Motor neuron (in vitro differentiated cells): ENCODE measurements around the gene EXTL1. TPM values are rescaled to one million over a fixed set of nuclear protein-coding genes. Genes with fewer than 3 reads are reported as not detected.
A peak's percentile ranks its signal among the peaks of the same experiment; 100 is the strongest.

Experiments
- ATAC-seq, 8 experiments: fragments of 200-7000 bp; cut with Tn5 transposase; replicated peaks in 6 of 8; 2 replicates each; pipeline ENCODE4 v1.8.0; 2021; ENCODE audit warnings: mild to moderate bottlenecking in 8 of 8, moderate library complexity in 8 of 8
- H3K27ac ChIP-seq, 2 donors: fragments of 250-450 bp; sonication (Bioruptor Pico); 2 replicates each; pipeline ENCODE4 v1.9.0; 2021; ENCODE audit warnings: antibody characterized with exemption in 2 of 2, mild to moderate bottlenecking in 2 of 2, moderate library complexity in 1 of 2
- H3K4me1 ChIP-seq, 2 donors: fragments of 250-450 bp; sonication (Bioruptor Pico); replicated peaks in 1 of 2; 2 replicates each; pipeline ENCODE4 v1.6.1; 2021; ENCODE audit warnings: antibody characterized with exemption in 2 of 2, mild to moderate bottlenecking in 2 of 2, moderate library complexity in 1 of 2
- H3K4me3 ChIP-seq, 5 donors: fragments of 250-450 bp; sonication (Bioruptor Pico); 2 replicates each; pipeline ENCODE4 v1.9.0; 2021; ENCODE audit warnings: antibody characterized with exemption in 5 of 5, mild to moderate bottlenecking in 5 of 5, moderate library complexity in 4 of 5
- WGBS, 10 experiments: fragments of 450-650 bp; shearing (Covaris generic); methylation state at CpG; one replicate each; pipeline ENCODE4 v1.0.0; 2022; 5-methylcytosine and 5-hydroxymethylcytosine counted together
- in situ Hi-C, 9 experiments: fragments of 400-800 bp; cut with MboI; loops; one replicate each; pipeline ENCODE4 v1.15.0; 2021; ENCODE audit warnings: low sequenced_read_pairs in 9 of 9, low pct_unique_long_range_greater_than_20kb in 2 of 9; ENCODE audit not compliant: unreplicated experiment in 9 of 9
- total RNA-seq, 8 experiments: library from RNA; unstranded; fragments of 300-600 nt; gene quantifications; 2 replicates each; pipeline versions ENCODE4 v1.2.3 to v1.2.4, GENCODE V29; 2022

EXTL1 gene
- total RNA-seq, 8 experiments from 2014 or later, result 0.36 to 24.9 (median 1.6) TPM

DNA sequence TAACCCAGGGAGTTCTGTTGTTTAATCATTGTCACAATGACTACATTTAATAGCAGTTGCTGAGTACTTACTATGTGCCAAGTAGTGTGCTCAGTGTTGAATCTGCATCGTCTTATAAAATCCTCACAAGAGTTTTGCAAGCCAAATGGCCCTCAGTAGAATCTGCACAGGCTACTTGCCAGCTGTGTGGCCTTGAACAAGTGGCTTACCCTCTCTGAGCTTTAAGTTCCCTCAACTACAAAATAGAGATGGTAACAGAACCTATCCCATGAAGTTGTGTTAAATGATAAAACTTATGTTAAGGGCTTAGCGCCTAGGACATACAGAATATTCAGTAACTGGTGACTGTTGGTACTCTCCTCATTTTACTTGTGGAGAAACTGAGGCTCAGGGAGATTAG lies 33.5 kb downstream of the EXTL1 start:
- ATAC-seq, result no peak
- in situ Hi-C loops, result no loop called here
- H3K4me3 ChIP-seq, result no peak overlapping the region
- no peaks in the 10 kb centered on the region for H3K4me1 ChIP-seq
- H3K27ac ChIP-seq, result no peak overlapping the region
- WGBS, 10 experiments, result 0 to 100% (median 79%) methylated on average over 1 to 2 of the region's 2 CpGs; no CpG with 5 or more reads in 2 of the 10 experiments

GRCh38 chr1:26057189-26057588 lies 35.6 kb downstream of the EXTL1 start:
- Histone ChIP-seq H3K4me3 (no peak overlapping the region), H3K27ac (no peak overlapping the region), H3K4me1 (no peaks in the 10 kb centered on the region)
- WGBS, 10 experiments, result 0 to 83% (median 50%) methylated on average over 1 to 2 of the region's 2 CpGs; no CpG with 5 or more reads in 4 of the 10 experiments
- no peak for ATAC-seq
- in situ Hi-C loops, result no loop called here

- in situ Hi-C loops, result no loop called here
- Histone ChIP-seq H3K4me3 (no peak overlapping the region), H3K27ac (no peak overlapping the region), H3K4me1 (no peaks in the 10 kb centered on the region)
- no peak for ATAC-seq
- 30 to 83% (median 61%) methylated on average over 1 to 5 of the region's 5 CpGs; no CpG with 5 or more reads in 2 of the 10 experiments for WGBS, 10 experiments
Observed at GRCh38 chr1:26058052-26058595, 36.5 kb downstream of the EXTL1 start.

GRCh38 chr1:26059906-26060305 lies 38.3 kb downstream of the EXTL1 start:
- no peaks in the 10 kb centered on the region for H3K4me1 ChIP-seq
- WGBS, 10 experiments, result 33 to 90% (median 55%) methylated on average over 1 to 4 of the region's 7 CpGs; no CpG with 5 or more reads in 5 of the 10 experiments
- in situ Hi-C loops, result no loop called here
- H3K4me3 ChIP-seq, result no peak overlapping the region
- H3K27ac ChIP-seq, result no peak overlapping the region
- ATAC-seq, result peak in 3 of 8 experiments; percentile 95 to 99 (median 95)

DNA sequence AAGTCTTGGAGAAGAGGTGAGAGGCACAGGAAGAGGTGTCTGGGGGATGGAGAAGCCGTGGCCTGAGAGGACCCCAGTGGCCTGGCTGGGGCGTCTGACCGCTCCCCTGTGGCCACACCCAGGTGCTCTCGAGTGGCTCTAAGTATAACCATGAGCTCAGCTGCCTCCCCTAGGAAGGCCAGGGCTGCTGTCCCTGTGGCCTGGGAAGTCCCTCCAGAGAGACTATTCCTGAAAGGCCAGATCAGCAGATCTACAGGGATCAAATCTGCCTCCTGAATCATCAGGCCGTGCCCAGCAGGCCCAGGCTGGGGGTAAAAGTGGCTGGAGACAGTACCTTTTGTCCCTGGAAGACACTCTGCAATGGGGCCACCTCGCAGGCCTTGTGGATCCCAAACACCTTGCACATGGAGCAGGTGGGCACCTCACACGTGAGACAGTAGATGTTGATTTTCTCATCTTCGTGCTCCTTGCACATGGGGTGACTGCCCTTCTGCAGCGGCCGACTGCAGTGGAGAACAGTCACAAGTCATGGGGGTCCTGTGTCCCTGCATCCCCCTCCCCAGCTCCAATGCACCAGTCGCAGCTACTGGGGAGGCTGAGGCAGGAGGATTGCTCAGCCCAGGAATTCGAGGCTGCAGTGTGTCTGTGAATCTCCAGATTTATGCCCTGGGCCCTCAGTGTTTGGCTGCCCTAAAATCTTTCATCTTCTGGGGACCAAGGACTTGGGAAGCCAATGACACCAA lies 39.4 kb downstream of the EXTL1 start:
- Histone ChIP-seq H3K4me3 (no peak overlapping the region), H3K4me1 (no peaks in the 10 kb centered on the region), H3K27ac (no peak overlapping the region)
- ATAC-seq, result peak in 3 of 8 experiments; percentile 10 to 34 (median 13)
- WGBS, 10 experiments, result 0 to 92% (median 59%) methylated on average over 1 to 12 of the region's 12 CpGs; no CpG with 5 or more reads in 2 of the 10 experiments
- in situ Hi-C loops, result no loop called here

DNA sequence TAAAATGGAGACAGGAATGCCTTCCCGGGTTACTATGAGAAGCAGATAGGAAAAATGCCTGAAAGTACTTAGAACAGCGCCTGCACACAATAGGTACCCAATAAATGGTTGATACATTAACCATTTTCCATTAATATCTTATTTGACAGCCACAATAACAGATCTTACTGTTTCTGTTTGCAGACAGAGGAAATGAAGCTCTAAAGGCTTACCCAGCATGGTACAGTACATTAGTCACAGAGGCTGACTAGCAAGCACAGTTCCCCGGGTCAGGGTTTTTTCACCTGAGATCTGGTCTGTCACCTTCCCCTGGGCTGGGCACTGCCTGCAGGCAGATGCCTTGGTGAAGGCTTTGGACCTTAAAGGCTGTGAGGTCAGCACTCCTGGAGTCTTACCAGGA lies 43.0 kb downstream of the EXTL1 start:
- in situ Hi-C loops, result no loop called here
- Histone ChIP-seq H3K4me1 (no peaks in the 10 kb centered on the region), H3K27ac (no peak overlapping the region), H3K4me3 (no peak overlapping the region)
- WGBS, 10 experiments, result 17 to 97% (median 83%) methylated on average over 1 to 3 of the region's 3 CpGs; no CpG with 5 or more reads in 3 of the 10 experiments
- no peak for ATAC-seq

- in situ Hi-C loops, result no loop called here
- H3K4me3 ChIP-seq, result no peak overlapping the region
- no peaks in the 10 kb centered on the region for H3K4me1 ChIP-seq
- H3K27ac ChIP-seq, result no peak overlapping the region
- ATAC-seq, result no peak
- WGBS, 10 experiments, result 20 to 100% (median 67%) methylated on average over 1 to 4 of the region's 15 CpGs; no CpG with 5 or more reads in 3 of the 10 experiments
Observed at GRCh38 chr1:26066160-26066559, 44.6 kb downstream of the EXTL1 start.

DNA sequence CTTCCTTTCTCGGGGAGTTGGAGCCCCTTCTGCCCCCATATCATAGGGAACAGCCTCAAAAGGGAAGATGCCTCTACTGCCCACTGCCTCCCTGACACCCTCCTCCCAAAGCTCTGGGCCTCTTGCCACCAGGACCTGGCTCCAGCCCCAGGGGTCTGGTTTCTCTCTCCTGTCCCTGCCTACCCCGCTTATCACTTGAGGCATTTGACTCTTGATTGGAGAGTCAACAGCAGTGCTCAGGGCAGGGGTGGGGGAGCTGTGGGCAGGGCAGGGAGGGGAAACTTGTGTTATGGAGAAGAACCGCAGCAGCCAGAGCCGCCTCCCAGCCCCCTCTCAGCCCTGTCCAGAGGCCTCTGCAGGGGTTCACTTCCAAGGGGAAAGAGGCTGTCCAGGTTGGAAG lies 45.3 kb downstream of the EXTL1 start:
- no peaks in the 10 kb centered on the region for H3K4me1 ChIP-seq
- H3K27ac ChIP-seq, result no peak overlapping the region
- WGBS, 10 experiments, result 0 to 70% (median 44%) methylated on average over 1 to 4 of the region's 4 CpGs; no CpG with 5 or more reads in 5 of the 10 experiments
- in situ Hi-C loops, result no loop called here
- peak in 3 of 8 experiments; percentile 33 to 36 (median 33) for ATAC-seq
- no peak overlapping the region for H3K4me3 ChIP-seq

GRCh38 chr1:26067432-26067911 lies 45.9 kb downstream of the EXTL1 start, which contains the start of gene TRIM63:
TRIM63 (minus strand) TSS chr1:26067630; CDS start chr1:26067494, 136 bp downstream.
- 0 to 90% (median 65%) methylated on average over 1 to 7 of the region's 9 CpGs; no CpG with 5 or more reads in 3 of the 10 experiments for WGBS, 10 experiments
- Histone ChIP-seq H3K4me3 (no peak within 1 kb of the TSS), H3K27ac (no peak within 1 kb of the TSS), H3K4me1 (no peaks in the 10 kb centered on the region)
- peak in 2 of 8 experiments; percentile 36 to 48 for ATAC-seq
- in situ Hi-C loops, result no loop called here

GRCh38 chr1:26069941-26070295 lies 48.3 kb downstream of the EXTL1 start:
- in situ Hi-C loops, result no loop called here

GRCh38 chr1:26070296-26070962 lies 48.9 kb downstream of the EXTL1 start:
- no peak for ATAC-seq
- in situ Hi-C loops, result no loop called here
- H3K4me1 ChIP-seq, result no peaks in the 10 kb centered on the region
- WGBS, 10 experiments, result 63 to 97% (median 79%) methylated on average over 1 to 4 of the region's 4 CpGs
- H3K27ac ChIP-seq, result no peak overlapping the region
- no peak overlapping the region for H3K4me3 ChIP-seq

More at GRCh38 chr1:26069941-26070295, 48.3 kb downstream of the EXTL1 start:
- H3K4me3 ChIP-seq, result no peak overlapping the region
- H3K4me1 ChIP-seq, result no peaks in the 10 kb centered on the region
- no peak overlapping the region for H3K27ac ChIP-seq
- ATAC-seq, result no peak
- WGBS, 10 experiments, result 0 to 83% (median 67%) methylated on average over 1 of the region's 1 CpG; no CpG with 5 or more reads in 3 of the 10 experiments

DNA sequence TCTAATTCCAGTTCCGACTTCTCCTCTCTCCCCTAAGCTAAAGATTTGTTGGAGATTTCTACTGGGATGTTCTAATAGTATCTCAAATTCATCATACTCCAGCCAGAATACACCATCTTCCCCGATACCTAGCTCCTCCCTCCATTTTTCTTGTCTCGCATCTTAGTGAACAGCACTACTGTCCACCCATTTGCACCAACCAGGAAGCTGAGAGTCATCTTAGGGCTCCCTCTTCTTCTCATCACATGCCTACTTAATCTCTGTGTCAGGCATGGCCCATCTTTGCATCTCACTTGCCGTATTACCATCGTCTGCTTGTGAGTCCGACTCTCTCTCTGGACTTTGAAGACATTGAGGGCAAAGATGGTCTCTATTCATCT lies 49.4 kb downstream of the EXTL1 start:
- 59 to 100% (median 87%) methylated on average over 3 to 6 of the region's 6 CpGs; no CpG with 5 or more reads in 1 of the 10 experiments for WGBS, 10 experiments
- Histone ChIP-seq H3K4me3 (no peak overlapping the region), H3K4me1 (no peaks in the 10 kb centered on the region), H3K27ac (no peak overlapping the region)
- ATAC-seq, result no peak
- in situ Hi-C loops, result no loop called here

DNA sequence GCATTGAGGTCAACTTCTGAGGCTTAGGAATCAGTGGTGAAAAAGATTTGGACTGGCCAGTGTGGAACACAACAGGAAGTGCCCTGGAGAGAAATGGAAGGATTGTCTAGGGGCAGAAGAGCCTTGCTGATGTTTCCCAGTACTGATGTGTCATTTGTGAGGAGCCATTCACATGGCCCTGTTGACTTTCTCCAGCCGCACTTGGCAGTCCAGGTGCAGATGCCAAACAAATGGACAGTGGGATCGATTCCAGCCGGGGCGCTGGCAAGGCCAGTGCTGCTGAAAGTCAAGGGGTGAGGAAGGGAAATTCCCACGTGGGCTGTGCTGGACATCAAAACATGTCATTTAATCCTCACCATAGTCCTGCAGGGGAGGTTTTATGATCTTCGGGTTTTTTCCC lies 50.7 kb downstream of the EXTL1 start:
- H3K4me3 ChIP-seq, result no peak overlapping the region
- in situ Hi-C loops, result no loop called here
- 0 to 87% (median 72%) methylated on average over 1 to 6 of the region's 6 CpGs; no CpG with 5 or more reads in 2 of the 10 experiments for WGBS, 10 experiments
- H3K4me1 ChIP-seq, result no peaks in the 10 kb centered on the region
- no peak for ATAC-seq
- H3K27ac ChIP-seq, result no peak overlapping the region
